HG02759 (cell line): ENCODE data around the gene TDP1.

Experiments
- ATAC-seq: cut with Tn5 transposase; IDR thresholded peaks from one replicate; pipeline ENCODE4 v1.9.1; 2021; ENCODE audit warnings: mild to moderate bottlenecking, moderate library complexity; ENCODE audit not compliant: unreplicated experiment

Gene TDP1

GRCh38 chr14:89955745-89956660 is at the start of gene TDP1:
TSS of gene TDP1 (plus strand) at chr14:89955927. CDS start at chr14:89963115, 7,188 bp downstream.
- ATAC-seq = peak; percentile 71

GRCh38 chr14:89906000-89906399 is 49.7 kb upstream of the TDP1 start:
- ATAC-seq = no peak

- no peak for ATAC-seq
These were observed 48.1 kb upstream of the TDP1 start for GRCh38 chr14:89907655-89908054.

GRCh38 chr14:89908712-89909450 is 46.8 kb upstream of the TDP1 start:
- ATAC-seq = no peak

GRCh38 chr14:89909586-89909985 is 46.1 kb upstream of the TDP1 start:
- no peak for ATAC-seq

GRCh38 chr14:89910691-89911009 is 45.1 kb upstream of the TDP1 start:
- no peak for ATAC-seq

GRCh38 chr14:89911010-89911919 is 44.5 kb upstream of the TDP1 start:
- ATAC-seq = no peak

GRCh38 chr14:89912221-89912620 is 43.5 kb upstream of the TDP1 start:
- no peak for ATAC-seq

- ATAC-seq = no peak
These were observed 43.0 kb upstream of the TDP1 start for GRCh38 chr14:89912667-89913211.

GRCh38 chr14:89915114-89915878 is 40.4 kb upstream of the TDP1 start:
- no peak for ATAC-seq

- no peak for ATAC-seq
These were observed 37.0 kb upstream of the TDP1 start for GRCh38 chr14:89918721-89919120.

GRCh38 chr14:89920056-89920455 is 35.7 kb upstream of the TDP1 start:
- ATAC-seq = no peak

GRCh38 chr14:89921346-89921745 is 34.4 kb upstream of the TDP1 start:
- no peak for ATAC-seq

- ATAC-seq = no peak
These were observed 33.5 kb upstream of the TDP1 start for GRCh38 chr14:89922031-89922907.

GRCh38 chr14:89924268-89924667 is 31.5 kb upstream of the TDP1 start:
- ATAC-seq = no peak

GRCh38 chr14:89926694-89927093 is 29.0 kb upstream of the TDP1 start:
- no peak for ATAC-seq

GRCh38 chr14:89927186-89927865 is 28.4 kb upstream of the TDP1 start:
- ATAC-seq = no peak

- ATAC-seq = no peak
These were observed 22.7 kb upstream of the TDP1 start for GRCh38 chr14:89933002-89933401.
